ENCODE measurements around the gene CLTRN. TPM values are rescaled to one million over a fixed set of nuclear protein-coding genes. Genes with fewer than 3 reads are reported as not detected.
"Not testable (repeated sequence)": the region's sequence is repeated elsewhere in the genome, so short reads cannot be mapped to it uniquely, and the experiment has no call there.

The CLTRN gene
- total and polyA plus RNA-seq, 2 of the 8 experiments (the other 6 are each of a cell fraction or from before 2014, with no cell fraction given) = 1.2 to 1.3 TPM

DNA sequence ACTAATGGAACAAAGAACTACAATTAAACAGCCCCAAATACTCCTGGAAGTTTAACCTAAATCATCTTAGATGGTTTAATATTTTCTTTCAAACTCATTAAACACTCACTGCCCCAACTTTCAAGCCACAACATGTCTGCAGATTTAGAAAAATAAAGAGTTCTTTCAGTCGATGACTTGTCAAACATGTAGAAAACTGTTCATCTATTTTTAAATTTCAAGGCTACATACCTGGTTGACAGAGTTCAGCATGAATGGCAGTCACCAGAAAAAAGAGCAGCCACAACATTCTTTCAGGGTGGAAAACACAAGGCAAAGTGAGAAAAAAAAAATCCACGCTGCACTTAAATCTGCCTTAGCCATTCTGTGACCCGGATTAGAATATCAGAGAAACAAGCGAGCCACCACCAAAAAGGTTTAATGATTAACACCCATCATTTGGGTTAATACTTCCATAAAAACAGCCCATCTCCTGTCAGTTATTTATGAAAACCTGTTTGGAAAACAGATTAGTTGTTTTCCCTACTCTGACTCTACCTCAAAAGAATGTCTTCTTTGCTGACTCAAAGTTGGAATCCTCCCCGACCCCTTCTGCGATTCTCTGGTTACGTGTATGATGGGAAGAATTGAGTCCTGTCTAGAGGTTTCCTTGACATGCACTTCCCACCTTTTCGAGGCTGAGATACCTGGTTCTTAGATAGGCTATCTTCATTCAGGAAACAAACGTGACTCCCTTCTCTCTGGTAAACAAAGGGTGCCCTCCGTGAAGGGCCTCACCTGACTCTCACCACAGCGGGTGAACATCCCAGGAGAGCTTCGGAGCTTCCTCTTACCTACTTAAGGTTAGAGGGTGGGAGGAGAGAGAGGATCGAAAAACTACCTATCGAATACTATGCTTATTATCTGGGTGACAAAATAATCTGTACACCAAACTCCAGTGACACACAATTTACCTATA, at the start of gene CLTRN (continued):
- TF ChIP-seq TAF7 (optimal IDR thresholded peaks at IDR 0.05; ENCODE audit: borderline replicate concordance, low read depth, low read length) (no peak), CEBPB (IDR thresholded peaks at IDR 0.05; ENCODE audit: low read depth, low read length) (no peak), JUND (IDR thresholded peaks at IDR 0.05; ENCODE audit: low read length) (no peak), CBX5 (IDR thresholded peaks at IDR 0.05; ENCODE audit: low read depth, low read length) (no peak), CHD1 (IDR thresholded peaks at IDR 0.05; ENCODE audit: low read depth, low read length) (no peak), KDM4A (IDR thresholded peaks at IDR 0.05; ENCODE audit: low read depth, low read length, severe bottlenecking) (no peak)
- TF ChIP-seq, protein P1, sequence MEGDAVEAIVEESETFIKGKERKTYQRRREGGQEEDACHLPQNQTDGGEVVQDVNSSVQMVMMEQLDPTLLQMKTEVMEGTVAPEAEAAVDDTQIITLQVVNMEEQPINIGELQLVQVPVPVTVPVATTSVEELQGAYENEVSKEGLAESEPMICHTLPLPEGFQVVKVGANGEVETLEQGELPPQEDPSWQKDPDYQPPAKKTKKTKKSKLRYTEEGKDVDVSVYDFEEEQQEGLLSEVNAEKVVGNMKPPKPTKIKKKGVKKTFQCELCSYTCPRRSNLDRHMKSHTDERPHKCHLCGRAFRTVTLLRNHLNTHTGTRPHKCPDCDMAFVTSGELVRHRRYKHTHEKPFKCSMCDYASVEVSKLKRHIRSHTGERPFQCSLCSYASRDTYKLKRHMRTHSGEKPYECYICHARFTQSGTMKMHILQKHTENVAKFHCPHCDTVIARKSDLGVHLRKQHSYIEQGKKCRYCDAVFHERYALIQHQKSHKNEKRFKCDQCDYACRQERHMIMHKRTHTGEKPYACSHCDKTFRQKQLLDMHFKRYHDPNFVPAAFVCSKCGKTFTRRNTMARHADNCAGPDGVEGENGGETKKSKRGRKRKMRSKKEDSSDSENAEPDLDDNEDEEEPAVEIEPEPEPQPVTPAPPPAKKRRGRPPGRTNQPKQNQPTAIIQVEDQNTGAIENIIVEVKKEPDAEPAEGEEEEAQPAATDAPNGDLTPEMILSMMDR (IDR thresholded peaks at IDR 0.05; ENCODE audit: control extremely low read depth in 1 of 3, insufficient read depth in 1 of 3, low read depth in 1 of 3, low read length in 3 of 3) = no peak

DNA sequence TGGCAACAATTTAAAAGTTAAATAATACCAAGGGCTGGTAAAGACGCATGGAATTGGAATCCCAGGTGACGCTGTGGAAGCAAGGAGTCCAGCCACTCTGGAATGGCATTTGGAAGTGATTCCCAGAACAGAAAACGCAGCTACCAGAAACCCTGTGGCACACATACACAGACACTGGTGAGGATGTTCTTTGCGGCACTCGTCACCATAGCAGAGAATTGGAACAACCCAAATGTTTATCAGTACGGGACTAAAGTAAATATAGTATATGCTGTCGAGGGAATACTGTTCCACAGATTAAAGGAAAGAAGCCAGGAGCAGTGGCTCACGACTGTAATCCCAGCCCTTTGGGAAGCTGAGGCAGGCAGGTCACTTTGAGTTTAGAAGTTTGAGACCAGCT, 39.7 kb upstream of the CLTRN start:
- not testable (repeated sequence) for FAIRE-seq

More for the DNA sequence above, 39.7 kb upstream of the CLTRN start:
- H4K91ac ChIP-seq (replicated peaks; ENCODE audit: insufficient read length, low read length); H3K4me2 ChIP-seq (ENCODE audit: insufficient read depth in 1 of 2, low read depth in 2 of 2, low read length in 2 of 2); H3K4ac ChIP-seq (replicated peaks; ENCODE audit: insufficient read length, low read depth, low read length); H2AK5ac ChIP-seq (ENCODE audit: low read depth, low read length); H3K56ac ChIP-seq (replicated peaks; ENCODE audit: insufficient read length, low read depth, low read length); H4K8ac ChIP-seq (ENCODE audit: extremely low read depth, insufficient read depth, low read length); H3K27me3 ChIP-seq (replicated peaks in 1 of 4; ENCODE audit: control insufficient read depth in 3 of 4, extremely low read depth in 1 of 4, insufficient read depth in 3 of 4, low read length in 3 of 4); H3K79me1 ChIP-seq (ENCODE audit: low read depth, low read length); H3K18ac ChIP-seq (ENCODE audit: extremely low read depth, low read length); H2BK120ac ChIP-seq (replicated peaks; ENCODE audit: low read depth, low read length); DNase-seq (ENCODE audit: low read depth in 1 of 2, low spot score in 2 of 2); H3K79me2 ChIP-seq (ENCODE audit: control insufficient read depth in 1 of 2, insufficient read depth in 2 of 2, low read length in 2 of 2); H3K23me2 ChIP-seq (ENCODE audit: low read depth, low read length); H3K4me1 ChIP-seq (replicated peaks in 1 of 4; ENCODE audit: control insufficient read depth in 3 of 4, insufficient read depth in 4 of 4, low read length in 3 of 4); H4K20me1 ChIP-seq (replicated peaks in 1 of 2; ENCODE audit: control insufficient read depth in 1 of 2, insufficient read depth in 2 of 2, low read length in 2 of 2); H3K27ac ChIP-seq (ENCODE audit: low read depth, low read length); H3K9ac ChIP-seq (replicated peaks in 1 of 4; ENCODE audit: extremely low read depth in 1 of 4, low read depth in 3 of 4, low read length in 3 of 4); H3K4me3 ChIP-seq (ENCODE audit: extremely low read depth in 1 of 4, insufficient read depth in 2 of 4, low read depth in 3 of 4, low read length in 4 of 4); H2AFZ ChIP-seq (ENCODE audit: low read length); H4K5ac ChIP-seq (ENCODE audit: insufficient read length, low read depth, low read length); POLR2A ChIA-PET (ENCODE audit: partially characterized antibody); H2BK5ac ChIP-seq (ENCODE audit: low read depth, low read length); H3K23ac ChIP-seq (ENCODE audit: insufficient read length); H3K9me3 ChIP-seq (ENCODE audit: insufficient read depth in 2 of 2, low read depth in 1 of 2, low read length in 1 of 2); H3K14ac ChIP-seq (ENCODE audit: insufficient read length); H2BK15ac ChIP-seq (ENCODE audit: low read length); H2BK12ac ChIP-seq (ENCODE audit: low read depth, low read length); H3K36me3 ChIP-seq (ENCODE audit: control insufficient read depth in 2 of 4, insufficient read depth in 4 of 4, low read length in 3 of 4); H2BK20ac ChIP-seq (ENCODE audit: low read length): not testable (repeated sequence)
- 95% methylated on average over 5 of the region's 8 CpGs; no CpG with 5 or more reads in 1 of the 2 experiments for WGBS, 2 experiments (ENCODE audit: extremely low coverage in 1 of 2, insufficient coverage in 1 of 2, insufficient read length in 1 of 2, insufficient replicate concordance in 2 of 2, low coverage in 1 of 2, low lambda C conversion rate in 2 of 2, missing lambda C conversion rate in 1 of 2)
- CTCF ChIA-PET (ENCODE audit: partially characterized antibody) = interaction anchor here (0.8 to 1.2 kb wide), 3 partner anchors 9 to 54 kb away, joined by 3 read pairs; no protein-coding TSS in a partner anchor
